ENCODE measurements around the gene ADAMTS3. TPM values are rescaled to one million over a fixed set of nuclear protein-coding genes. Genes with fewer than 3 reads are reported as not detected.

Gene ADAMTS3
- total RNA-seq, 1 experiment from 2014 or later, result 0.39 TPM

- H3K27ac ChIP-seq (ENCODE audit: low read length), result no peak overlapping the region
- no peaks in the 10 kb centered on the region for H3K4me1 ChIP-seq (ENCODE audit: control insufficient read depth, insufficient read depth, low read length)
- H3K36me3 ChIP-seq (ENCODE audit: control insufficient read depth, insufficient read depth, low read length), result no peaks in the 10 kb centered on the region
- no TSS peak for BruUV-seq (replicated peaks)
- no peak overlapping the region for H3K4me3 ChIP-seq (ENCODE audit: low read depth in 2 of 2, low read length in 2 of 2)
- POLR2A ChIA-PET, result no interaction called here
- no peak for TF ChIP-seq REST (IDR thresholded peaks at IDR 0.05; ENCODE audit: insufficient read depth in 1 of 2, low read depth in 2 of 2, low read length in 1 of 2)
- TF ChIP-seq SIN3A (IDR thresholded peaks at IDR 0.05; ENCODE audit: borderline replicate concordance, insufficient read depth, low read depth, low read length), result no peak
- no peak for TF ChIP-seq POLR2AphosphoS5 (IDR thresholded peaks at IDR 0.05; ENCODE audit: low read depth, low read length)
- no peak for TF ChIP-seq CTCF (IDR thresholded peaks at IDR 0.05)
- no peak for TF ChIP-seq TCF7L2 (IDR thresholded peaks at IDR 0.05; ENCODE audit: low read depth, low read length)
- CTCF ChIA-PET, result no interaction called here
- no peaks in the 10 kb centered on the region for H3K27me3 ChIP-seq (ENCODE audit: control insufficient read depth, insufficient read depth, low read length)
- DNase-seq (ENCODE audit: low read depth, low spot score), result no peak
- in situ Hi-C loops (cut with HindIII; ENCODE audit: low pct_unique_long_range_greater_than_20kb, low sequenced_read_pairs), result no loop called here
- H3K9me3 ChIP-seq (ENCODE audit: control insufficient read depth, insufficient read depth, low read depth, low read length), result no peaks in the 10 kb centered on the region
- intact Hi-C loops (cut with micrococcal nuclease; ENCODE audit: unreplicated experiment), result no loop called here
- ATAC-seq, result no peak
Observed at GRCh38 chr4:72430988-72431387, 138.0 kb downstream of the ADAMTS3 start.

- DNase-seq (ENCODE audit: low read depth, low spot score) (no peak), ATAC-seq (no peak)
- Histone ChIP-seq H3K4me1 (ENCODE audit: control insufficient read depth, insufficient read depth, low read length) (no peaks in the 10 kb centered on the region), H3K36me3 (ENCODE audit: control insufficient read depth, insufficient read depth, low read length) (no peaks in the 10 kb centered on the region), H3K4me3 (ENCODE audit: low read depth in 2 of 2, low read length in 2 of 2) (no peak overlapping the region), H3K9me3 (ENCODE audit: control insufficient read depth, insufficient read depth, low read depth, low read length) (no peaks in the 10 kb centered on the region), H3K27me3 (ENCODE audit: control insufficient read depth, insufficient read depth, low read length) (no peaks in the 10 kb centered on the region), H3K27ac (ENCODE audit: low read length) (no peak overlapping the region)
- BruUV-seq (replicated peaks), result no TSS peak
- intact Hi-C loops (cut with micrococcal nuclease; ENCODE audit: unreplicated experiment), result no loop called here
- no peak for TF ChIP-seq REST (IDR thresholded peaks at IDR 0.05; ENCODE audit: insufficient read depth in 1 of 2, low read depth in 2 of 2, low read length in 1 of 2)
- TF ChIP-seq POLR2AphosphoS5 (IDR thresholded peaks at IDR 0.05; ENCODE audit: low read depth, low read length), result no peak
- TF ChIP-seq TCF7L2 (IDR thresholded peaks at IDR 0.05; ENCODE audit: low read depth, low read length), result no peak
- TF ChIP-seq CTCF (IDR thresholded peaks at IDR 0.05), result no peak
- ChIA-PET CTCF (no interaction called here), POLR2A (interaction anchor here (0.7 kb wide), 1 partner anchor 103 kb away, joined by 3 read pairs; no protein-coding TSS in a partner anchor)
- in situ Hi-C loops (cut with HindIII; ENCODE audit: low pct_unique_long_range_greater_than_20kb, low sequenced_read_pairs), result no loop called here
Observed at GRCh38 chr4:72430050-72430449, 139.0 kb downstream of the ADAMTS3 start.

All from Panc1 (cell line).